Kidney (tissue), 14 donors: ENCODE measurements around the gene GALNT8. TPM values are rescaled to one million over a fixed set of nuclear protein-coding genes. Genes with fewer than 3 reads are reported as not detected.

ENCODE experiments used
- DNase-seq, 5 donors: peaks; one replicate each; pipeline ENCODE4 v3.0.0-alpha.2; 2013 to 2020
- FAIRE-seq: peaks from 2 replicates; lab custom pipeline; 2012; peaks lifted over from hg19 to GRCh38; lab: Jason Lieb, UNC
- H3K27ac ChIP-seq, 2 donors: one replicate each; pipeline ENCODE4 v1.7.0; 2013; ENCODE audit warnings: low read depth in 2 of 2, low read length in 2 of 2, inconsistent platforms in 1 of 2
- H3K27me3 ChIP-seq: one replicate; pipeline ENCODE4 v1.7.1; 2013; ENCODE audit warnings: low read length, inconsistent platforms; ENCODE audit not compliant: control insufficient read depth, insufficient read depth
- H3K36me3 ChIP-seq, 3 donors: one replicate each; pipeline versions ENCODE4 v1.7.0 to v1.7.1; 2013; ENCODE audit warnings: low read length in 3 of 3, control low read depth in 1 of 3, inconsistent platforms in 1 of 3; ENCODE audit not compliant: insufficient read depth in 3 of 3, control insufficient read depth in 2 of 3
- H3K4me1 ChIP-seq, 3 donors: one replicate each; pipeline versions ENCODE4 v1.7.0 to v1.7.1; 2013; ENCODE audit warnings: low read length in 3 of 3, inconsistent platforms in 1 of 3, low read depth in 1 of 3; ENCODE audit not compliant: control insufficient read depth in 2 of 3, insufficient read depth in 2 of 3
- H3K4me3 ChIP-seq, 3 donors: one replicate each; pipeline versions ENCODE4 v1.7.0 to v1.8.1; 2013; ENCODE audit warnings: low read length in 3 of 3, control low read depth in 1 of 3, inconsistent platforms in 1 of 3
- H3K9ac ChIP-seq, 3 donors: one replicate each; pipeline versions ENCODE4 v1.7.0 to v1.7.1; 2013; ENCODE audit warnings: low read length in 3 of 3, control low read depth in 1 of 3, inconsistent platforms in 1 of 3
- H3K9me3 ChIP-seq, 3 donors: one replicate each; pipeline versions ENCODE4 v1.7.0 to v1.7.1; 2013; ENCODE audit warnings: low read length in 3 of 3, control low read depth in 1 of 3, inconsistent platforms in 1 of 3; ENCODE audit not compliant: control insufficient read depth in 2 of 3, insufficient read depth in 1 of 3
- intact Hi-C: fragments of 100-400 bp; cut with DNase I; formaldehyde crosslinking; loops from one replicate; pipeline ENCODE4 v1.11.1; 2022
- polyA plus RNA-seq: library from polyadenylated mRNA; stranded (reverse); fragments of 350-450 nt; fragmentation: Illumina TruSeq; extraction: RNeasy Lipid Tissue Mini Kit (QIAGEN cat#74804); gene quantifications from one replicate; pipeline ENCODE4 v1.2.3, GENCODE V29; 2014; ENCODE audit warnings: low read depth, low replicate concordance; ENCODE audit not compliant: insufficient read depth
- total RNA-seq: library from RNA; stranded (reverse); fragmentation: NEBNext Ultra II Directional; extraction: Animal tissue kit (Norgen Biotek cat#: 25700); gene quantifications from one replicate; pipeline ENCODE4 v1.2.1, GENCODE V29; 2021
- TF ChIP-seq, protein P1 (sequence below): IDR thresholded peaks from 3 replicates; pipeline ENCODE4 v1.5.1; 2012; ENCODE audit warnings: mild to moderate bottlenecking, moderate library complexity, borderline replicate concordance; ENCODE audit not compliant: insufficient read depth; ENCODE audit errors: extremely low read depth
- donor health status: control.
- donor health status: control.
- donor health status: control.
- donor health status: control.
- donor health status: control.
- donor health status: DM: yes; HTN: yes; CAD: no.
- donor health status: Normal renal cell carcinoma (clear cell type).

GALNT8 gene
- total and polyA plus RNA-seq, 2 donors from 2014 or later: 0.25 to 1.4 TPM

DNA sequence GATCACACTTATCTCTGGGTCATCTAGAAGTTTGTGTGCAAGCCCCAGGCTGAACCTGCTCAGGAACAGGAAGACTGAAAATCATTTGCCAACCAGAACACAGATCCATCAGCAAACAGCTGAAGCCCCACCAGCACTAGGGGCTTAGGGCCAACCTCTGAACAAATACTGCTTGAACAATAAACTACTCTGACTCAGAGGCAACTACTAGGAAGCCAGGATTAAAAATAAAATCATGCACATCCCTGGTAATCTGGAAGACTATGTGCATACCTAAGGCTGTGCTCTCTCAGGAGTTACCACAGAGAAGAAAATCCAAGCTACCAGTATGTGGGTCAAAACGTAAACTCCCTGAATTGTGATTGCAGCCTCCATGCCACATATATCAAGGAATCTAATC, 15.9 kb downstream of the GALNT8 start:
- TF ChIP-seq, protein P1, sequence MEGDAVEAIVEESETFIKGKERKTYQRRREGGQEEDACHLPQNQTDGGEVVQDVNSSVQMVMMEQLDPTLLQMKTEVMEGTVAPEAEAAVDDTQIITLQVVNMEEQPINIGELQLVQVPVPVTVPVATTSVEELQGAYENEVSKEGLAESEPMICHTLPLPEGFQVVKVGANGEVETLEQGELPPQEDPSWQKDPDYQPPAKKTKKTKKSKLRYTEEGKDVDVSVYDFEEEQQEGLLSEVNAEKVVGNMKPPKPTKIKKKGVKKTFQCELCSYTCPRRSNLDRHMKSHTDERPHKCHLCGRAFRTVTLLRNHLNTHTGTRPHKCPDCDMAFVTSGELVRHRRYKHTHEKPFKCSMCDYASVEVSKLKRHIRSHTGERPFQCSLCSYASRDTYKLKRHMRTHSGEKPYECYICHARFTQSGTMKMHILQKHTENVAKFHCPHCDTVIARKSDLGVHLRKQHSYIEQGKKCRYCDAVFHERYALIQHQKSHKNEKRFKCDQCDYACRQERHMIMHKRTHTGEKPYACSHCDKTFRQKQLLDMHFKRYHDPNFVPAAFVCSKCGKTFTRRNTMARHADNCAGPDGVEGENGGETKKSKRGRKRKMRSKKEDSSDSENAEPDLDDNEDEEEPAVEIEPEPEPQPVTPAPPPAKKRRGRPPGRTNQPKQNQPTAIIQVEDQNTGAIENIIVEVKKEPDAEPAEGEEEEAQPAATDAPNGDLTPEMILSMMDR: no peak
- Histone ChIP-seq H3K36me3 (no peaks in the 10 kb centered on the region), H3K27me3 (no peaks in the 10 kb centered on the region), H3K9ac (no peak overlapping the region), H3K4me3 (no peak overlapping the region), H3K27ac (no peak overlapping the region), H3K9me3 (no peaks in the 10 kb centered on the region), H3K4me1 (no peaks in the 10 kb centered on the region)
- intact Hi-C loops: no loop called here
- DNase-seq (no peak), FAIRE-seq (no peak)

DNA sequence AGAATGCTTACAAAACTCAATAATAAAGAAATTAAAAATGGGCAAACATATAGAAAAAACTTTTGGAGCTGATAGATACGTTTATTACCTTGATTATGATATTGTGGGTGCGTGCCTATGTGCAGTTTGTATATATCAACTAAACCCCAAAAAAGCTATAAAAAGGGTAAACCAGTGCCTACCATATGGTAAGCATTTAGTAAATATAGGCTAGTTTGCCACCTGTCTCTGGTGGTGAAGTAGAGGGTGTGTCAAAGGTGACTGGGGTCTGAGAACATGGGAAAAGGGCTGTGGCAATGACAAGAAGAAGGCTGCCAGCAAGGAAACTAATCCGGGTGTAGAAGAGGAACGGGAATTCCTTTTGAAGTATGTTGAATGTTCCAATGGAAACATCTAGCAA, 18.3 kb downstream of the GALNT8 start:
- no peak for FAIRE-seq
- H3K27me3 ChIP-seq: no peaks in the 10 kb centered on the region
- intact Hi-C loops: no loop called here
- no peaks in the 10 kb centered on the region for H3K9me3 ChIP-seq
- no peak overlapping the region for H3K27ac ChIP-seq
- H3K4me3 ChIP-seq: no peak overlapping the region
- no peaks in the 10 kb centered on the region for H3K4me1 ChIP-seq
- TF ChIP-seq, protein P1: no peak
- H3K9ac ChIP-seq: no peak overlapping the region
- no peak for DNase-seq
- no peaks in the 10 kb centered on the region for H3K36me3 ChIP-seq

DNA sequence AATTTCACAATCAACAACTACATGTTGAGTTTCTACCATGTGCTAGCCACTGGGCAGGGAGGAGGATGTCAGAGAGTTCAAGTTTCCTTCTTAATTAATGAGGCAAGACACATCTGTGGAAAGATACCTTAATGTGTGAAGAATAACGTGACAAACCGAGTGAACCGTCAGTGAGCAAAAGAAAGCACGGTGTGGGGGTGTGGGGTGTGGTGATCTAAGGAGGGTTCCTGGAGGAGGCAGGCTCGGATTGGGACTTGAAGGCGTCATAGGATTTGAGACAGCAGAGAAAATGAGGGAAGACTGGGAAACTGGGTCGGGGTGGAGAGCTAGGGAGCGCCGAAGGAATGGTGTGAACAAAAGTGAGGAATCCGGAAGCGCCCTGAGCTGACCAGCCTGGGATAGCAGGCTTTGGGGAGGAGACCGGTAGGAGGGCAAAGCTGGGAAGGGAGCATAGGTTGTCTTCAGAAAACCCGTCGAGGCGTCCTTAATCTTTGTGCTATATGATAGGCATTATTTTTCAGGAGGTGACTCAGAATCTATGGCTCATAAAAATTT, 22.3 kb downstream of the GALNT8 start:
- H3K9ac ChIP-seq: no peak overlapping the region
- no peak overlapping the region for H3K27ac ChIP-seq
- TF ChIP-seq, protein P1: no peak
- DNase-seq (peak in 4 of 5 donors; percentile 50 to 79 (median 64)), FAIRE-seq (no peak)
- no peak overlapping the region for H3K4me3 ChIP-seq
- H3K27me3 ChIP-seq: no peaks in the 10 kb centered on the region
- no peaks in the 10 kb centered on the region for H3K4me1 ChIP-seq
- no peaks in the 10 kb centered on the region for H3K9me3 ChIP-seq
- H3K36me3 ChIP-seq: no peaks in the 10 kb centered on the region
- intact Hi-C loops: no loop called here

DNA sequence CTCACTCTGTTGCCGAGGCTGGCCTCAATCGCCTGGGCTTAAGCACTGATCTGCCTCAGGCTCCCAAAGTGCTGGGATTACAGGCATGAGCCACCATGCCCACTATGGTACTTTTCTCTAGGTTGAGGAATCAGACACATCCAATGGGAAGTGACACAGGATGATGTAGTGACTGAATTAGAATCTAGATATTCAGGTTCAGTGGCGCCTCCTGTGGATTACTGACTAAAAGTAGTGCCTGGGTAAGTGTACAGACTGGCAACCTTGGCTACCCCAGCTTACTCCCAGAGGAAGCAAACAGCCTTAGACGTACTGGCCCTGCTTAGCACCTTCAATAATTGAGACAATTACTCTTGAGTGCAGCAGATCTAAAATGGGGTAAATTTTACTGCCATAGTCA, 22.8 kb downstream of the GALNT8 start:
- Histone ChIP-seq H3K9ac (no peak overlapping the region), H3K36me3 (no peaks in the 10 kb centered on the region), H3K4me3 (no peak overlapping the region), H3K27me3 (no peaks in the 10 kb centered on the region), H3K9me3 (no peaks in the 10 kb centered on the region), H3K4me1 (no peaks in the 10 kb centered on the region), H3K27ac (no peak overlapping the region)
- intact Hi-C loops: no loop called here
- TF ChIP-seq, protein P1: no peak
- FAIRE-seq (no peak), DNase-seq (no peak)
